Measurements from ENCODE around the gene INPP5K.

DNA sequence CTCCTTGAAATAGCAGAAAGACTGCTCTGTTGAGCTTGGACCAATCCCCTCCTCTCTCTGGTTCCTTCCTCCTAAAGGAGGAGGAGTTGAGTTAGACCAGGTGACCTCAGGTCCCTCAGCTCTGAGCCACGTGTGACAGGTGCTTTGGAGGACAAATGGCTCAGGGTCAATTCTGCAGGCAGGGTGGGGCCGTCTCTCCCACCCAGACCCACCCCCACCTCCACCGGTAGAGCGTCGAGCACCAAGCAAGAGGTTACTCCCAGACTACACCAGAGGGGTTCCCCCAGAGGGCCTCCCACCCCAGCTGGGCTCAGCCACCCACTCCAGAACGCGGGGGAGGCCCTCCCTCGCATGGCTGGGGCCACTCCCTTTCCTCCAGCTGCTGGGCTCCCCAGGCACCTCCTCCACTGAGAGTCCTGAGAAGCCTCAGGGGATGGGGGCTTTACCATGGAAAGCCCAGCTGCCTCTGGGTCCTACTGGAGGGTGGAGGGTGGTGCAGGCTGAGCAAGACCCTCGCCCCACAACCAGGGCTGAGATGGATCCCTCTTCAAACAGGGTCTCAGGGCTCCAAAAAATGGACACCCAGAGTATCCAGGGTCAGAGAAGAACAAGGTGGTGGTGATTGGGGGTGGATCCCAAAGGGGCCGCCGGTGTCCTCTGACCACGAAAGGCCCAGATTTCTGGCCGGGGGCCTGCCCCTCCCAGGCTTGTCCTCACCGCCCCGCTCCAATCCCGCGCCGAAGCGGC is 31.6 kb downstream of the INPP5K start:
- TF ChIP-seq GATA3 (IDR thresholded peaks at IDR 0.05; ENCODE audit: low read depth, low read length) (no peak), GATA2 (IDR thresholded peaks at IDR 0.05; ENCODE audit: low read depth, low read length) (no peak)

Data from SH-SY5Y (cell line).